Activated CD8-positive, alpha-beta memory T cell treated with anti-CD3 and anti-CD28 coated beads for 36 hours (primary cell): Measurements from ENCODE around the gene ARPC2. TPM values are rescaled to one million over a fixed set of nuclear protein-coding genes. Genes with fewer than 3 reads are reported as not detected.

ENCODE experiments used
- CTCF ChIA-PET: fragments of 350-600 bp; sonication (Branson Sonifier 250); formaldehyde crosslinking; loops from one replicate; lab custom pipeline; 2021; ENCODE audit warnings: antibody characterized with exemption; lab: Charles Lee
- POLR2A ChIA-PET: fragments of 350-600 bp; sonication (Branson Sonifier 250); formaldehyde crosslinking; loops from one replicate; lab custom pipeline; 2021; ENCODE audit warnings: antibody characterized with exemption; lab: Charles Lee
- total RNA-seq, 2 experiments: library from RNA; stranded (reverse); gene quantifications; one replicate each; pipeline ENCODE4 v1.2.3, GENCODE V29; 2021

The ARPC2 gene
- total RNA-seq, 2 experiments from 2014 or later, result 560 to 584 TPM

GRCh38 chr2:218262631-218263586, 45.9 kb downstream of the ARPC2 start:
- POLR2A ChIA-PET, result interaction anchor here (0.6 kb wide), 1 partner anchor 511 kb away, joined by 4 read pairs; no protein-coding TSS in a partner anchor
- CTCF ChIA-PET, result interaction anchor here (0.9 kb wide), 1 partner anchor 80 kb away, joined by 3 read pairs; no protein-coding TSS in a partner anchor

GRCh38 chr2:218263817-218264641, 47.0 kb downstream of the ARPC2 start:
- POLR2A ChIA-PET, result no interaction called here
- CTCF ChIA-PET, result interaction anchor here (0.9 kb wide), 1 partner anchor 81 kb away, joined by 3 read pairs; no protein-coding TSS in a partner anchor

GRCh38 chr2:218264773-218265561, 48.0 kb downstream of the ARPC2 start:
- ChIA-PET CTCF (interaction anchor here (1.2 kb wide), 1 partner anchor 10 kb away, joined by 3 read pairs; no protein-coding TSS in a partner anchor), POLR2A (no interaction called here)

- POLR2A ChIA-PET, result no interaction called here
- CTCF ChIA-PET, result interaction anchor here (0.7 to 1.2 kb wide), 2 partner anchors 10 to 36 kb away, joined by 3 read pairs; no protein-coding TSS in a partner anchor
These were observed 48.6 kb downstream of the ARPC2 start for GRCh38 chr2:218265626-218266025.

- POLR2A ChIA-PET, result no interaction called here
- CTCF ChIA-PET, result interaction anchor here (0.7 to 1.2 kb wide), 2 partner anchors 9 to 37 kb away, joined by 3 to 5 read pairs; no protein-coding TSS in a partner anchor
These were observed 49.5 kb downstream of the ARPC2 start for GRCh38 chr2:218266316-218266979.

- ChIA-PET CTCF (interaction anchor here (0.9 to 1.2 kb wide), 2 partner anchors 10 to 25 kb away, joined by 3 to 5 read pairs; no protein-coding TSS in a partner anchor), POLR2A (interaction anchor here (0.9 kb wide), 1 partner anchor 18 kb away, joined by 3 read pairs; no protein-coding TSS in a partner anchor)
These were observed 50.3 kb downstream of the ARPC2 start for GRCh38 chr2:218267259-218267658.

GRCh38 chr2:218269900-218270720, 53.1 kb downstream of the ARPC2 start, which contains the start of the genes AAMP and PNKD:
Gene AAMP, minus strand, starts transcription at chr2:218270137. Its CDS starts 51 bp downstream, at chr2:218270086.
Gene PNKD, plus strand, starts transcription at chr2:218270519. Its CDS starts 17 bp downstream, at chr2:218270536.
- POLR2A ChIA-PET, result interaction anchor here (0.6 to 2.9 kb wide), 9 partner anchors 14 to 389 kb away, joined by 3 to 34 read pairs (median 4); partner anchors contain the start of genes BCS1L and ZNF142

GRCh38 chr2:218270721-218271486, 53.9 kb downstream of the ARPC2 start:
- POLR2A ChIA-PET, result interaction anchor here (0.6 to 2.9 kb wide), 9 partner anchors 13 to 389 kb away, joined by 3 to 34 read pairs (median 4); partner anchors contain the start of genes BCS1L and ZNF142

More at GRCh38 chr2:218269900-218270720, 53.1 kb downstream of the ARPC2 start, which contains the start of the genes AAMP and PNKD:
- CTCF ChIA-PET, result interaction anchor here (0.8 to 4.7 kb wide), 12 partner anchors 12 to 130 kb away, joined by 3 to 70 read pairs (median 4); partner anchors contain the start of genes CATIP and TMBIM1

GRCh38 chr2:218271487-218271797, 54.5 kb downstream of the ARPC2 start:
- ChIA-PET CTCF (interaction anchor here (0.6 to 4.7 kb wide), 7 partner anchors 13 to 124 kb away, joined by 3 to 70 read pairs (median 5); partner anchors contain the start of genes CATIP and TMBIM1), POLR2A (interaction anchor here (0.5 to 2.9 kb wide), 3 partner anchors 13 to 257 kb away, joined by 3 to 34 read pairs (median 4); no protein-coding TSS in a partner anchor)

More at GRCh38 chr2:218270721-218271486, 53.9 kb downstream of the ARPC2 start:
- CTCF ChIA-PET, result interaction anchor here (0.8 to 4.7 kb wide), 11 partner anchors 12 to 129 kb away, joined by 3 to 70 read pairs (median 5); partner anchors contain the start of genes CATIP and TMBIM1

- ChIA-PET POLR2A (interaction anchor here (0.5 to 2.9 kb wide), 3 partner anchors 12 to 257 kb away, joined by 3 to 34 read pairs (median 4); no protein-coding TSS in a partner anchor), CTCF (interaction anchor here (0.6 to 4.7 kb wide), 8 partner anchors 12 to 124 kb away, joined by 3 to 70 read pairs (median 4); partner anchors contain the start of genes CATIP and TMBIM1)
These were observed 55.0 kb downstream of the ARPC2 start for GRCh38 chr2:218271865-218272530.

- ChIA-PET CTCF (interaction anchor here (0.6 to 4.7 kb wide), 9 partner anchors 11 to 122 kb away, joined by 3 to 70 read pairs (median 4); partner anchors contain the start of genes CATIP and TMBIM1), POLR2A (interaction anchor here (2.9 kb wide), 1 partner anchor 14 kb away, joined by 34 read pairs; no protein-coding TSS in a partner anchor)
These were observed 55.7 kb downstream of the ARPC2 start for GRCh38 chr2:218272531-218273212.

- ChIA-PET CTCF (interaction anchor here (0.6 to 4.7 kb wide), 9 partner anchors 11 to 924 kb away, joined by 3 to 70 read pairs (median 5); partner anchors contain the start of genes CATIP and TMBIM1), POLR2A (interaction anchor here (0.6 to 0.7 kb wide), 2 partner anchors 11 to 16 kb away, joined by 3 to 7 read pairs; no protein-coding TSS in a partner anchor)
These were observed 56.4 kb downstream of the ARPC2 start for GRCh38 chr2:218273214-218273907.

- POLR2A ChIA-PET, result interaction anchor here (0.5 to 0.7 kb wide), 3 partner anchors 11 to 42 kb away, joined by 3 to 7 read pairs (median 5); no protein-coding TSS in a partner anchor
- CTCF ChIA-PET, result interaction anchor here (0.6 to 4.7 kb wide), 6 partner anchors 10 to 83 kb away, joined by 4 to 70 read pairs (median 9); partner anchors contain the start of genes CATIP and TMBIM1
These were observed 56.9 kb downstream of the ARPC2 start for GRCh38 chr2:218273908-218274249.
